ENCODE data around the gene ADIPOR1. TPM values are rescaled to one million over a fixed set of nuclear protein-coding genes. Genes with fewer than 3 reads are reported as not detected.

ADIPOR1 gene
- total RNA-seq, 1 experiment from 2014 or later, result 74.6 TPM

DNA sequence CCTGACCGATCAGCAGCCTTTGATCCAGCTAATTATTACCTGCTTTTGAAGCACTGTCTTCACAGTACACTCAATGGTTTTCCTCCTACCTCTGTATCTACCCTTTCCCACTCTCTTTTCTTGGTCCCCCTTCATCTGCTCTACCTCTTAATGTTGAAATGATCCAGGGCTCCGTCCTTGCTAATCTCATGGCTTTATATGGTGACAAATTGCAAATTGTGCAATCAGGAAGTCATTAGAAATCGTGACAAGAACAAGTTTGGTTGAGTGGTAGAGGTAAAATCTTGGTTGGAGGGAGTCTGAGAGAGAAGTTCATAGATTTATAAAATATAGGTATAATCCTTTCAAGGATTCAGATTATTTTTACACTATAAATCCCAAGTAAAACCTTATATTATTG is 18.5 kb upstream of the ADIPOR1 start:
- in situ Hi-C loops (cut with HindIII; ENCODE audit: low sequenced_read_pairs), result no loop called here
- DNase-seq (ENCODE audit: low spot score), result no peak

DNA sequence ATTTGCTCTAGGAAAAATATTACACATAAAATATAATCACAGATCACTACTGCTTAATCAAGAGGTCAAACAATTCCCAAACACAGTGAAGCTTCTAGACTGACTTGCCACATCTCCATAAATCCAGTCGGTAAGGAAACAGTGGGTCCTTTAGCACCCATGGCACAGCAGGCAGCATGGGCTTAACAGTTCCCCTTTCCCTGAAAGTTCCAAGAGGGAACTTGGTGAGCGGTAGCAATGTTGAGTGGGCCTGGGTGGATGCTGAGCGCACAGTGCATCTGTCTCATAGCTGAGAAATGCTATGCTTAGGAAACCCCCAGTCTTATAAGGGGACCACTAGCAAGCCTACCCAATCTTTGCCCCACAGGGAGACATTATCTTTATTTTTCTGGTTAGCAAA is 16.7 kb upstream of the ADIPOR1 start:
- in situ Hi-C loops (cut with HindIII; ENCODE audit: low sequenced_read_pairs), result no loop called here
- no peak for DNase-seq (ENCODE audit: low spot score)

DNA sequence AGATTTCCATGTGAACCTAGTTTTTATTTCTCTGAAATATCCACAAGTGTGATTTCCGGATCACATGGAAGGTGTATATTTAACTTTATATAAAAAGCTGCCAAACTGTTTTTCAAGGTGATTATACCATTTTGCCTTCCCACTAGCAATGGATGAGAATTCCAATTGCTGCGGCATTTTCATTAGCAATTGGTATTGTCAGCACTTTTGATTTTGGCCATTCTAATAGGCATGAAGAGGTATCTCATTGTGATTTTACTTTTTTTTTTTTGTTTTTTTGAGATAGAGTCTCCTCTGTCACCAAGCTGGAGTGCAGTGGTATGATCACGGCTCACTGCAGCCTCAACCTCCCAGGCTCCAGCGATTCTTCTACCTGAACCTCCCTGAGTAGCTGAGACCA is 13.9 kb upstream of the ADIPOR1 start:
- in situ Hi-C loops (cut with HindIII; ENCODE audit: low sequenced_read_pairs), result no loop called here
- DNase-seq (ENCODE audit: low spot score), result no peak

DNA sequence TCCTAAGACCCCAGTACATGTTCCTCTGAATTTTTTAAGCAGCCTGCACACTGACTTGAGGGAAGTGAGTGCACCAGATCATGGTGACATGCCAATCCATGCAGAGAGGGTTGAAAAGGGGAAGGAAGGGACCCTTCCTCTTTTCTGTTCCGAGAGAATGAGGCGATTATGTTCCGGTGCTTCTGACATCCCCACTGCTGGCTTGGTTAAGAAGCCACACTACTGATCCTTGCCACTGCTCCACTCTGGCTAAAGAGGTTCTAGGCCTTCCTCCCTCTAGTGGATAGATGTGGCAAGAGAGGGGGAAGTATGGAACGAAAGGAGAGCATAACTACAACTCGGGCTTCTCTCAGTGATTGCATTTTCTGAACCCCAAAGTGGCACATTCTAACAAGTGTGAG is 10.8 kb upstream of the ADIPOR1 start:
- DNase-seq (ENCODE audit: low spot score), result peak; percentile 68
- in situ Hi-C loops (cut with HindIII; ENCODE audit: low sequenced_read_pairs), result no loop called here

DNA sequence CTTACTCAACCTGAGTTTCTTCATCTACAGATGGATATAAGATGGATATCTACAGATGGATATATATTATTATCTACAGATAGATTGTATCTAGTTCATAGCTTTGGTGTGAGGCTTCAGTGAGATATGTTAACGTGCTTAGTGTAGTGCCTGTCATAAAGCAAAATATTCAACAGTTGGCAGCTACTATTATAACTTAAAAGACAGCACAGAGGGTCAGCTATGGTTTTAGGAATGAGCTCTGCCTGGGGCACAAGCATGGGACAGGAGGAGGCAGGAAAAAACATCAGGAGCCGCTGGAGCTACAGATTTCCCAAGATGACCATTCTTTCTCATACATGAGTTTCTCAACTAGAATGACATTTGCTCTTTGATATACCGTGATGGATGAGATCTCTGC is 10.2 kb upstream of the ADIPOR1 start:
- DNase-seq (ENCODE audit: low spot score), result no peak
- in situ Hi-C loops (cut with HindIII; ENCODE audit: low sequenced_read_pairs), result no loop called here

DNA sequence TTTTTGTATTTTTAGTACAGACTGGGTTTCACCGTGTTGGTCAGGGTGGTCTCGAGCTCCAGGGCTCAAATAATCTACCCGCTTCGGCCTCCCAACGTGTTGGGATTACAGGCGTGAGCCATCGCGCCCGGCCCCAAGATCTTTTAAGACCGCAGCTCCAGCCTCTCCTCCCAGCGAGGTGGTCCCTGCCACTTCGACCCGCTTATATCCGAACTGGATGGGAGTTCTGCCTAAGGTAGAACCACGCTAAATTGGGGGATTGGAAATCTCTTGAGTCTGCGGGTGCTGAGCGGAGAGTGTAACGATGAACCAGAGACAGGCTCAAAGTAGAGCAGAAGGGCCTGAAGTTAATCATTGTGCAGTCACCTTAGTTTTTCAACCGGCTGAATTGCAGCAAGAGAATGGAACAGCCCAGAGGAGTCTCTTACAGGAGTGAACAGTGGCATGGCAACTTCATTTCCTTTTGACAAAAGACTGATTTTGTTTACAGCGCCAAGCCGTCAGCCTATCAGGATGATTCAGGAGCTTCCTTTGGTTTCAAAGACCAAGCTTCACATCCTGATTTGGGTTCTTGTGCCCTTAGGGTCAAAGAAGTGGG is 9.7 kb upstream of the ADIPOR1 start:
- DNase-seq (ENCODE audit: low spot score), result peak; percentile 49
- in situ Hi-C loops (cut with HindIII; ENCODE audit: low sequenced_read_pairs), result no loop called here

DNA sequence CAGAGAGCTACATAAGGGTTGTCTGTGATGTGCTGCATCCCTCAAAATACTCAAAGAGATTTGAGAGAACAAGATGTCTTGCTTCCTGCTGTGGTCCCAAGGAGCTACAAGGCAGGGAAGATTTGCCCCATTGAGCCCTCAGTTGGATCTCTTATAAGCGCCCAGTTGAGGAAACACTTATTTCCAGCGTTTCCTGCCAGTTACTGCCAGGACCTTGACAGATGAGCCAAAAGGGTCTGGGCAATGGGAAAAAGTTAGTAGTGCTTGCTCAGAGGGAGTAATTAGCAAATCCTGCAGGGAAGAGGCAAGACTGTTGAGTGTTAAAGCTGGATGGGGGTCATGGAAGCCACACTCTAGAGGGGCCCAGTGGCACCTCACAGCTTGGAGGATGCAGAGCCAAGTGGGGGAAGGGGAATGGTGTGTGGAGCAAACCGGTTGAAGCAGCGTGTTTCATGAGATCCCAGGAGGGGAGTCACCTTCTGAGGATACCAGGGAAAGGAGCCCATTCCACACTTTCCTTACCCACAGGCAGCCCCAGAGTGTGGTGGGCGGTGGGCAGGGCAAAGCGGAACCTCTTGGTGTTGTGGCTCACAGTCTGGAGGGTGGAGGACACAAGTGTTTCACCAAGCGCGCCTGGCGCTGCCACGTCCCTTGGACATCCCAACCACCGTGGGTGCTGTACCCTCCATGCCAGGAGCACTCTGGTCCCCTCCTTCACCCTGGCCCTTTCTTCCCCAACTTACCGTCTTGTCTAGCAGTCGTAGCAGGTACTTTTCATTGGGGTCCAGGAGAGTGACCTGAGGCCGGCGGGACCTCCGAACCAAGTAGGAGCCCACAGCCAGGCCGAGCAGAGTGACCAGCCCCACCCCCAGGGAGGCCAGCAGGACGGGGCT is 8.1 kb upstream of the ADIPOR1 start:
- in situ Hi-C loops (cut with HindIII; ENCODE audit: low sequenced_read_pairs), result no loop called here
- DNase-seq (ENCODE audit: low spot score), result peak; percentile 11

DNA sequence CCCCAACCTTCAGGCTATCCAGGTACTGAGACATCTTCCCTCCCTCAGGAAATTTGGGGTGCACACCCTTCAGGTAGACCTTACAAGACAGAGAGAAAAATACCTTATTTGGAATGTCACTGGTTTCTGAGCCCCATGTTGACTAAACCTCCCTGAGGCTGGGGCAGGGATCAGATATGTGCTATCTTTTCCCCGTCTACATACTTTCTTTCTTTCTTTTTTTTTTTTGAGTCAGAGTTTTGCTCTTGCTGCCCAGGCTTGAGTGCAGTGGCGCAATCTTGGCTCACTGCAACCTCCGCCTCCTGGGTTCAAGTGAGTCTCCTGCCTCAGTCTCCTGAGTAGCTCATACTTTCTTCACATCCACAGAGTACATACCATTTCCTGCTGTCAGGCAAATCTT is 7.3 kb upstream of the ADIPOR1 start:
- in situ Hi-C loops (cut with HindIII; ENCODE audit: low sequenced_read_pairs), result no loop called here
- no peak for DNase-seq (ENCODE audit: low spot score)

DNA sequence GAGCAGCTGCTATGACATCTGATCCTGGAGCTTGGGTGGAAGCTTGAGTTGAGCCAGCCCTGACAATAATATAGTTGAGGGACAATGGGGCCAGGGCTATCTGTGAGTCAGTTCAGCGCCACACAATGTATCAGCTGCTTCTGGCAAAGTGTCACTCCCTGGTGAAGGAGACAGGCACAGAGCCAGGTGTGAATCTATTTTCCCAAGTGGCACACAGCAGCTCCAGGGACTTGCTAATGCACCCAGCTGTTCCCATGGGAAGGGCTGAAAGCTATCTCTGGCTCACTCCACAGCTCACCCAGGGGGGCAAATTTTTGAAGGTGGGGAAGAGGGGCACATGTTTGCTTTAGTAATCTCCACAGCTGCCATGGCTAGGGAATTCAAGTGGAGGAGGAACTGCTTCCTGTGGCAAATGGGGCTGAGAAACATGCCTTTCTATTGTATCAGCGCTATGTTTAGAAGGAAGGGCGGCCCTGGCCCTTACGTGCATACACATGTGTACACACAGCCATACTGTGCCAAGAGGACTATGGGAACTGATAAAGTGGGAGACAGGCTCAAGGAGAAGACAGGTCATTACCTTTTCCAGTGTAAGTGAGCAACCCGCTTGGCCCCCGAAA is 6.8 kb upstream of the ADIPOR1 start:
- in situ Hi-C loops (cut with HindIII; ENCODE audit: low sequenced_read_pairs), result no loop called here

DNA sequence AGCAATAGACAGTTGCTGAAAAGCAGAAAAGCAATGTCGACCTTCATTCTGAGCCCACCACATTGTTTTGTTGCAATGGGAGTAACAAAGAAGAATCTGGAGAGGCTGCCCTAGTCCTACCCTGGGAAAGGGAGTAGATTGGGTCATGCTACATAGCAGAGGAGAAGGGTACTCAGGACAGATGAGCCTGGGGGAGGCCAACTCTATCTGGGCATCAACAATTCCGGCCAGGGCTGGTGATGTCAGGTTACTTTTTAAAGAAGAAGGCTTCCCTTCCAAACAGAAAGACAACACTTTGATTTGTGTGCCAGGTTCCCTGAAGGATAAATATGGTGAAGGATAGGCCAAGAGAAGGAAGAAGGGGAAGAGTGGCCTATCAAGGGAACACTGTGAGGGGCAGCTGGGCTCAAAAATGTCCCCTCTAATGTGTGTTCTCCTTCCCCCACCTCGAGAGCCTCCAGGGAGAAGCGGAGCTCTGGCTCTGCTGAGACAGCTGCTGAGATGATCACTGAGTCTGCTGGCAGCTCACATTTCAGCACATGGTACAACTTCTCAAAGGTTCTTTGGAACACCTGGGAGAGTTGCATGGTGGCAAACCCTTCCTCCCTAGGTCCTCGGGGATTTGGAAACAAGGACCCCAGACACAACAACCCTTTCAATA is 3.2 kb upstream of the ADIPOR1 start:
- in situ Hi-C loops (cut with HindIII; ENCODE audit: low sequenced_read_pairs), result no loop called here
- DNase-seq (ENCODE audit: low spot score), result no peak

More for the DNA sequence above, 6.8 kb upstream of the ADIPOR1 start:
- DNase-seq (ENCODE audit: low spot score), result no peak

DNA sequence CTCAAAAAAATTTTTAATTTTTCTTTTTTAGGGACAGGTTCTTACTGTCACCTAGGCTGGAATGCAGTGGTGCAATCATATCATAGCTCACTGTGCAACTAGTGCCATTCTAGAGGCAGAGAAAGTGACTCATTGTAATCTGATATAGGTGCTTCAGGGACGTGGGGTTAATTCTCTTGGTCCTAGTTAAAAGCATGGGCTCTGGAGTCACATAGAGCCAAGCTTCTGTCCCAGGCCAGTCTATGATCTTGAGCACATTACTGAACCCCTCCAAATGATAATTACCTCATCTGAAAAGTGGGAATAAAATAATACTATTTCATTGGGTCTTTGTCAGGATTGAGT is 1.1 kb upstream of the ADIPOR1 start:
- in situ Hi-C loops (cut with HindIII; ENCODE audit: low sequenced_read_pairs), result no loop called here
- no peak for DNase-seq (ENCODE audit: low spot score)

DNA sequence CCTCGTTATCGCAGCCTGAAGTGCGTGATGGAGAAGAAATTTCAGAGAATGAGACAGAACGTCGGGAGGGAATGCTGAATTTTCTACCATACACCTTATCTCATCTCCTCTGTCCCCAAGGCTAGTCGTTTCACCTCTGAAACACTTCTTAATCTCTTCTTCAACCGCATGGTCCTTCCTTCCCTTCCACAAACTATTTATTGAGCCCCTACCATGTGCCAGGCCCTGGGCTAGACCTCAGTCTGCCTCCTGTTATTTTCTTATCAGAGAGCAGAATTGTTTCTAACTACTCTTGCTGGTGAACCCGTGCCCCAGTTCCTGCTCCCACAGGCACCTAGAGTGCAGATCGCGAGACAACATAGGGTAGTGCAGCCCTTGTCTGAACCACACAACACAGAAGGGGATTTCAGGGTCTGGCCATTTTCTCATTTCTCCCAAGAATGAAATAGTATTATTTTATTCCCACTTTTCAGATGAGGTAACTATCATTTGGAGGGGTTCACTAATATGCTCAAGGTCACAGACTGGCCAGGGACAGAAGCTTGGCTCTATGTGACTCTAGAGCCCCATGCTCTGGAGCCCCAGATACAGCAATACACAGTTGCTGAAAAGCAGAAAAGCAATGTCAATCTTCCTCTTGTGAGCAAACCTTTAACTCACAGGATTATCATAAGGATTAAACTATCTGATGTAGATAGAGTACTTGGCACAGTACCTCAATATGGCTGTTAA is 598 bp upstream of the ADIPOR1 start:
- in situ Hi-C loops (cut with HindIII; ENCODE audit: low sequenced_read_pairs), result no loop called here
- DNase-seq (ENCODE audit: low spot score), result no peak

DNA sequence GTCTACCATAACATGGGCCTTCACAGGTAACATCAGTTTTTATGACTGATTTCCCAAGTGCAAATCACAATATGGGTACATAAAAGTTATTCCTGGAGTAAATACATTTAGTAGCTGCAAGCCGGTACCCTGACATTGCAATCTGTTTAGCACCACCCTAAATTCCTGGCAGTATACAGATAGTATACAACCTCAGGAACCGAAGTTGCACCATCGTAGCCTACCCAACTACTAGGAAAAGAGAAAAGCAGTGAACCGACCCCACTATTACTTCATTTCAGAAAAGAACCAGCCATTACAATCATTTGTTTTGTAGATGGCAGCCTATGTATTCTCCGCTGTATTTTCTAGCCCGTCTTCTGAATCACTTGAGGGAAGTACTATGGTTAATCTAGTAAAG is 1.1 kb downstream of the ADIPOR1 start:
- no peak for DNase-seq (ENCODE audit: low spot score)
- in situ Hi-C loops (cut with HindIII; ENCODE audit: low sequenced_read_pairs), result no loop called here

DNA sequence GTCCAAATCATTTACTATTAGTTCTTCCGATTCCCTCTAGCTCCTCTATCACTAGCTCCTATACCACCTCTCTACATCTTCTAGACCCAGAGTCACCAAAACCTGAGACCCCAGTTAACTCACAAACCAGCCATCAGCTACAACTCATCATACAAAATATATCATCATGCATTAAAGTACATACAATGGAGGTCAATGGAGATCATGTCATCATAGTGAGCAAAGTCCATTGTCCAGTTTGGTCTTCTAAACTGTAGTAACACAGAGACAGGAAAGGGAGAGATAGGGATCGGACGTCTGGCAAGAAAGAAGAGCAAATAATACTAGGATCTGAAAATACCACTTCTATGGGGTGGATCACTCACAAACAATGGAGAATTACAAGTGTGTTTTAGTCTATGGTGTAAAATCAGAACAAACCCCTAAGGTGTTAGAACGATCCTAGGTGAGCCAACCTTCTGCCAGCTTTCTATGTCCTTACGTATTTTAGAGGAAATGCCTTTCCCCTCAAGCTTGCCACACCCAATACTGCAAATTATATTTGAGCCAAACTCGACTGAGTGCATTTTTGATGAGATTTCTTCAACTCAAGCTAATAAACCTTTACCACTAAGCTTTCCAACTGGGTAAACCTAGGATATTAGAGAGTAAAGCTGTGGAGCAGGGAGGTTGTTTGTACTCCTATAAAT is 3.9 kb downstream of the ADIPOR1 start:
- in situ Hi-C loops (cut with HindIII; ENCODE audit: low sequenced_read_pairs), result no loop called here
- DNase-seq (ENCODE audit: low spot score), result no peak

DNA sequence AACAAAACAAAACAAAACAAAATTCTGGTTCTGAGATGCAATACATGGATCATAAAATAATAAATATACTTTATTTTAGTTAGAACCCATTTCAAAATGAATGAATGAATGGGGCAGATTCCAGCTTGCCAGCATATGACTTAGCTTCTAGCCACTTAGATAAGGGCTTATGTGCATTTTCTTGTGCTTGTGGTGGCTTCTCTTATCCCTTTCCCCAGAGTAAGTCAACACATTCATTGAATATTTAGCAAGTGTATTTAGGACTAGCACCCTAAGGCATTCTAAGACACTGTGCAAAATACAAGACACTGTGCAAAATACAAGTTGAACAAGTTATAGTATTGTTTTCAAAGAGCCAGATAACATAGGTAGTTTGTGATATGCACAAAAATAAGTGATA is 4.7 kb downstream of the ADIPOR1 start:
- DNase-seq (ENCODE audit: low spot score), result no peak
- in situ Hi-C loops (cut with HindIII; ENCODE audit: low sequenced_read_pairs), result no loop called here

DNA sequence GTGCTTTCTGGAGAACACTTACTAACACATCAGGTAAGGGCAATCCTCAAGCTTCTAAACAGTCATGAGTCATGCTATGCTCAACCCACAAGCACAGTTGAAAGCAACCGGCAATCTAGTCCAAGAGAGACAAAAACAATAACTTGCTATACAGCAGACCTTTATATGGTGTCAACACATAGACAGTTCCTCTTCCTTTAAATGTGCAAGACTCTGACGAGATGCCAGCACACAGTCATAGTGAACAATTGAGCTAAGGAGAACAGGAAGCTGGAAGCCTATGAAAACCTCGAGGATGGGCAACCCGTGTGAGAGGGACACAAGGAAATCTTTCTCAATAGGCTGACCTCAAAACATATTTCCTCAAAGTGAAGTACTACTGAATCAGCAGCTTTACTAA is 5.3 kb downstream of the ADIPOR1 start:
- in situ Hi-C loops (cut with HindIII; ENCODE audit: low sequenced_read_pairs), result no loop called here

DNA sequence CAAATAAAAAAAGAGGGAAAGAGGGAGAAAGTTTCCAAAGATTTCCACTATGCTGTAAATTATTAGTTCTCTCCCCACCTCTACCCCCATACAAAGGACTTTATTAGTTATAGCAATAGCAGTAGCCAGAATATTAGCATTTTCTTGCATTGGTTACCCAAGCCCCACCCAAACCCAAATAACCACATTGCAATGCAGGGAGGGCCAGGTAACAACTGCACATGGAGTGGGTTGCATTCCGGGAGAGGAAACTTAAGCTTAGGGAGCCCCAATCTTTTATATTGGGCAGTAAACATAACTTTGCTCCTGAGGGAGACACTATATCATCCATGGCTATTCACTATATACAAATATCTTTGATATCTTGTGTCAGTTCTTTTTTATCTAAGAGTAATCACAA is 6.0 kb downstream of the ADIPOR1 start:
- DNase-seq (ENCODE audit: low spot score), result no peak
- in situ Hi-C loops (cut with HindIII; ENCODE audit: low sequenced_read_pairs), result no loop called here

More for the DNA sequence above, 5.3 kb downstream of the ADIPOR1 start:
- no peak for DNase-seq (ENCODE audit: low spot score)

DNA sequence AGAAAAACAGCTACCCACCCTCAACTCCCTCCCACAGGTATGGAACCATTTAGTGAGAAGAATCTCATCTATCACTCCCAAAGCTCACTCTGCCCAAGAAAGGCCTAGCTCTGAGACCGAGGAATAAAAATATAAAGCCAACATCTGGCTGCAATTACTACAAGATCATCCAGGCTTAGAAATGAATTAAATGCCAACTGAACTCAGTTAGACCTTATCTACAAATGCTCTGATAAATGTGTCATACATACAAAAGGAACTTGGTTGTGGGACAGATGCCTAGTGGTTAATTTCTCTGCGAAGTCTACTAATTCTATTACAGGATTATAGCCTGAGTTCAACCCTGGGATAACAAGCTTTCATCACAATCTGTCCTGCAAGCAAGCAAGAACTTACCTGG is 6.7 kb downstream of the ADIPOR1 start:
- no peak for DNase-seq (ENCODE audit: low spot score)
- in situ Hi-C loops (cut with HindIII; ENCODE audit: low sequenced_read_pairs), result no loop called here

DNA sequence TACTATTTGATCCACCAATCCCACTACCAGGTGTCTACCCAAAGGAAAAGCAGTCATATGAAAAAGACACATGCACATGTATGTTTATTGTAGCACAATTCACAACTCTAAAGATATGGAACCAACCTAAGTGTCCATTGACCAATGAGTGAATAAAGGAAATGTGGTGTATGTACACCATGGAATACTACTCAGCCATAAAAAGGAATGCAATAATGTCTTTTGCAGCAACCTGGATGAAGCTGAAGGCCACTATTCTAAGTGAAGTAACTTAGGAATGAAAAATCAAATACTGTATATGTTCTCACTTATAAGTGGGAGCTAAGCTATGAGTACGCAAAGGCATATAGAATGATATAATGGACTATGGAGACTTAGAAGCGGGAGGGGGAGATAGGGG is 12.6 kb downstream of the ADIPOR1 start:
- no peak for DNase-seq (ENCODE audit: low spot score)
- in situ Hi-C loops (cut with HindIII; ENCODE audit: low sequenced_read_pairs), result no loop called here

All from G401 (cell line).